Upper lobe of left lung (tissue), 6 donors: Measurements from ENCODE around the gene CAST. TPM values are rescaled to one million over a fixed set of nuclear protein-coding genes. Genes with fewer than 3 reads are reported as not detected.
"Not testable (repeated sequence)": the region's sequence is repeated elsewhere in the genome, so short reads cannot be mapped to it uniquely, and the experiment has no call there.

ENCODE experiments used
- ATAC-seq, 2 donors: fragments of 200-7000 bp; cut with Tn5 transposase; one replicate each; pipeline ENCODE4 v1.9.1; 2022; ENCODE audit warnings: mild to moderate bottlenecking in 2 of 2, moderate library complexity in 2 of 2; ENCODE audit not compliant: low FRiP score in 2 of 2
- DNase-seq, 2 donors: peaks; one replicate each; pipeline ENCODE4 v3.0.0-alpha.2; 2019 to 2020
- H3K27ac ChIP-seq, 4 donors: fragments of 200-600 bp; sonication (generic); one replicate each; pipeline ENCODE4 v1.5.1; 2016 to 2019
- H3K27me3 ChIP-seq, 4 donors: fragments of 200-600 bp; sonication (generic); one replicate each; pipeline ENCODE4 v1.5.1; 2017 to 2019
- H3K36me3 ChIP-seq, 4 donors: fragments of 200-600 bp; sonication (generic); one replicate each; pipeline ENCODE4 v1.5.1; 2016 to 2019
- H3K4me1 ChIP-seq, 4 donors: fragments of 200-600 bp; sonication (generic); one replicate each; pipeline ENCODE4 v1.5.1; 2018 to 2019
- H3K4me3 ChIP-seq, 4 donors: fragments of 200-600 bp; sonication (generic); one replicate each; pipeline ENCODE4 v1.5.1; 2017 to 2019; ENCODE audit warnings: mild to moderate bottlenecking in 2 of 4, moderate library complexity in 1 of 4
- H3K9me3 ChIP-seq, 4 donors: fragments of 200-600 bp; sonication (generic); one replicate each; pipeline ENCODE4 v1.5.1; 2018 to 2019
- EP300 ChIP-seq, 4 donors: sonication (generic); formaldehyde crosslinking; IDR thresholded peaks; one replicate each; pipeline ENCODE4 v1.5.1; 2017; ENCODE audit warnings: antibody characterized with exemption in 4 of 4, control low read depth in 2 of 4
- POLR2A ChIP-seq, 4 donors: fragments of 450-650 bp; IDR thresholded peaks; one replicate each; pipeline ENCODE4 v1.5.1; 2016 to 2017; ENCODE audit warnings: antibody characterized with exemption in 4 of 4, mild to moderate bottlenecking in 2 of 4
- POLR2AphosphoS5 ChIP-seq, 2 donors: sonication (generic); formaldehyde crosslinking; IDR thresholded peaks; one replicate each; pipeline ENCODE4 v1.5.1; 2017; ENCODE audit warnings: antibody characterized with exemption in 2 of 2
- WGBS, 2 donors: methylation state at CpG; one replicate each; pipeline ENCODE4 v1.1.5; 2017 to 2018; 5-methylcytosine and 5-hydroxymethylcytosine counted together
- total RNA-seq, 6 donors: library from RNA; depleted of rRNA in 4 of 6; stranded (reverse); fragments of >200 nt in 4 of 6; gene quantifications; one replicate each; pipeline versions ENCODE4 v1.1.0 to v1.2.1, GENCODE V29; 2016 to 2021
- TF ChIP-seq, protein P1 (sequence below), 6 experiments: fragments of 450-650 bp in 4 of 6; fragments of 200-600 bp in 2 of 6; sonication (generic) in 2 of 6; IDR thresholded peaks; one replicate each; pipeline ENCODE4 v1.5.1; 2016 to 2019; ENCODE audit warnings: antibody characterized with exemption in 6 of 6
- donor health status: DM: no; HTN: no; CAD: no; lungs with moderate emphysema.
- donor health status: DM: no; HTN: yes; CAD: no; lungs with severe emphysema.

The CAST gene
- total RNA-seq, 6 donors from 2014 or later = 233 to 388 (median 270) TPM

DNA sequence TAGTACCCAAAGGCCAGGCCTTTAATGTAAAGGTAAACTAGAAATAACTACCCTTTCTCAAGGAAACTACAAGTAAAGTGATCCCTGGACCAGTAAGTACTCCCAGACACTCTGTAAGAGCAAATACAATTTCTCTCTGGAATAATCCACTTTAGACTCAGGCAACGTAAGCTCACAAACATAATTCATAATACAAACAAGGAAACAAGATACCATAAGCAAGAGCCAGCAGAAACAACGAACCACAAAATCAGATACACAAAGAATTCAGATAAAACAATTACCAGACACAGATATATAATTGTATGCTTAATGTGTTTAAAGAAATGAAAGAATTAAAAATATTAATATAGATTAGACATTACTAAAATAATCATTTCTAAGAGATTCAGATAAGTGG lies 133.4 kb downstream of the CAST start:
- peaks cover 0 to 7% (median 2%) of the 10 kb centered on the region in 4 donors for H3K4me1 ChIP-seq
- H3K9me3 ChIP-seq = no peaks in the 10 kb centered on the region
- no peaks in the 10 kb centered on the region for H3K27me3 ChIP-seq
- WGBS, 2 donors = 91 to 93% methylated on average over 2 of the region's 2 CpGs
- TF ChIP-seq POLR2A (IDR thresholded peaks at IDR 0.05) = no peak
- H3K27ac ChIP-seq = no peak overlapping the region
- DNase-seq (no peak), ATAC-seq (no peak)
- H3K36me3 ChIP-seq = peaks cover 4 to 93% (median 54%) of the 10 kb centered on the region in 4 donors
- no peak overlapping the region for H3K4me3 ChIP-seq

DNA sequence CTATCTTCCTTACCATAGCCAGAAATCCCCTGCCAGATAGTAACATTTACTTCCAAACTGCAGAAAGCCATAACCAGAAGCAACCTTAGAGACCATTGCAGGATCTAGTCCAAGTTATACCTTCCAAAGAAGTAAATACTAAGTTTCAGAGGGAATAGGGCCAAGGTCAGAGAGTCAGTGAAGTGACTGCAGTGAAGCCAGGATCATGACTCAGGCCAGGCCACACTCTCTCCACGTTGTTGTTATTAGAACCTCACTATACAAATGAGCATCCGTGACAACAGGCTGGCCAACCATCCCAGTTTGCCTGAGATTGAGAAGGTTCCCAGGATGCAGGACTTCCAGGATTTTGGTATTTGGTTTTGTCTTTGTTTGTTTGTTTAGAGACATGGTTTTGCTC lies 134.3 kb downstream of the CAST start:
- no peak for ATAC-seq
- H3K36me3 ChIP-seq = peaks cover 4 to 93% (median 57%) of the 10 kb centered on the region in 4 donors

DNA sequence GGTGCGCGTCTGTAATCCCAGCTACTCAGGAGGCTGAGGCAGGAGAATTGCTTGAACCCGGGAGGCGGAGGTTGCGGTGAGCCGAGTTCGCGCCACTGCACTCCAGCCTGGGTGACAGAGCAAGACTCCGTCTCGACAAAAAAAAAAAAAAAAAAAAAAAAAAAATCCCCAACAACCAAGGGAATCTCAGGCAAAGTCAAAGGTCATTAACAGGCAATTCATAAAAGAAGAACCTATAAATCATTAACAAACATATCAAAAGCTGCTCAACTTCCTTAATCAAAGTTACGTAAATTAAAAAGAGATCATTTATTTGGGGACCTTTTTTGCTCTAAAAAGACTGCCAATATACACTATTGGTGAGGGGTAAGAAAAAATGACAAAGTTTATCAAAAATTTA lies 139.5 kb downstream of the CAST start:
- not testable (repeated sequence) for H3K27me3 ChIP-seq, H3K27ac ChIP-seq, DNase-seq, ATAC-seq, H3K9me3 ChIP-seq, H3K4me3 ChIP-seq
- Histone ChIP-seq H3K4me1 (peaks cover 14 to 40% (median 21%) of the 10 kb centered on the region in 4 donors), H3K36me3 (peaks cover 2 to 54% (median 32%) of the 10 kb centered on the region in 4 donors)
- 92 to 97% methylated on average over 11 of the region's 11 CpGs for WGBS, 2 donors

More for the DNA sequence above, 134.3 kb downstream of the CAST start:
- Histone ChIP-seq H3K27ac (no peak overlapping the region), H3K9me3 (no peaks in the 10 kb centered on the region), H3K27me3 (no peaks in the 10 kb centered on the region), H3K4me3 (no peak overlapping the region), H3K4me1 (peaks cover 0 to 2% (median under 1%) of the 10 kb centered on the region in 4 donors)
- DNase-seq = no peak
- 84 to 93% methylated on average over 2 of the region's 2 CpGs for WGBS, 2 donors
- TF ChIP-seq EP300 (IDR thresholded peaks at IDR 0.05) (no peak), POLR2AphosphoS5 (IDR thresholded peaks at IDR 0.05) (no peak), POLR2A (IDR thresholded peaks at IDR 0.05) (no peak)
- TF ChIP-seq, protein P1, sequence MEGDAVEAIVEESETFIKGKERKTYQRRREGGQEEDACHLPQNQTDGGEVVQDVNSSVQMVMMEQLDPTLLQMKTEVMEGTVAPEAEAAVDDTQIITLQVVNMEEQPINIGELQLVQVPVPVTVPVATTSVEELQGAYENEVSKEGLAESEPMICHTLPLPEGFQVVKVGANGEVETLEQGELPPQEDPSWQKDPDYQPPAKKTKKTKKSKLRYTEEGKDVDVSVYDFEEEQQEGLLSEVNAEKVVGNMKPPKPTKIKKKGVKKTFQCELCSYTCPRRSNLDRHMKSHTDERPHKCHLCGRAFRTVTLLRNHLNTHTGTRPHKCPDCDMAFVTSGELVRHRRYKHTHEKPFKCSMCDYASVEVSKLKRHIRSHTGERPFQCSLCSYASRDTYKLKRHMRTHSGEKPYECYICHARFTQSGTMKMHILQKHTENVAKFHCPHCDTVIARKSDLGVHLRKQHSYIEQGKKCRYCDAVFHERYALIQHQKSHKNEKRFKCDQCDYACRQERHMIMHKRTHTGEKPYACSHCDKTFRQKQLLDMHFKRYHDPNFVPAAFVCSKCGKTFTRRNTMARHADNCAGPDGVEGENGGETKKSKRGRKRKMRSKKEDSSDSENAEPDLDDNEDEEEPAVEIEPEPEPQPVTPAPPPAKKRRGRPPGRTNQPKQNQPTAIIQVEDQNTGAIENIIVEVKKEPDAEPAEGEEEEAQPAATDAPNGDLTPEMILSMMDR (IDR thresholded peaks at IDR 0.05) = no peak

DNA sequence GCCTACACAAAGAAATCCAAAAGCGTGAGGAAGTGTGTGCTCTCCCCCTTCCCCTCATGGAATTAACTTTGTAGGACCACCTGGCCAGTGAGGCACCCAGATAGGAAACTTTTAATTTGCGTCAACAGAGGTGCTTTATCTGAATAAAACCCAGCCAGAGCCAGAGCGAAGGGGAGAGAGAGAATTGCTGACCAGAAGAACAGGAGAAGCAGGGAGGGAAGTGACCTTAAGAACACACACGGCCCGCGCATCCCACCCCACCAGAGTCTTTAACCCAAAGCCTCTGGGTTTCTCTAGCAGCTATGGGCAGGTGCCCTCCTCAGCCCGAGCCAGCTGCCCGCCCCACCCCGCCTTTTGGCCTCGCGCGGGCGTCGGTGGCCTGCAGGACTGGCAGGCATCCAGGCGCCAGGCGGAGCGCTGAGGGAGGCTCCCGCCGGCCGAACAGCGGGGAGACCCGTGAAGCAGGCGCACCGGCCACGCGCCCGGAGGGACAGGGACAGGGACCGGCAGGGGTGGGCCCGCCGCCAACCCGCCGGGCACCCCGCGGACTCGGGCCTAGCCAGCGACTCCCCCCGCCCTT lies 145.0 kb downstream of the CAST start:
- peaks cover 19 to 49% (median 28%) of the 10 kb centered on the region in 4 donors for H3K4me1 ChIP-seq
- ATAC-seq (peak; percentile 81 to 87), DNase-seq (peak; percentile 80 to 95)
- 1 to 2% methylated on average over 15 to 18 of the region's 37 CpGs for WGBS, 2 donors
- H3K9me3 ChIP-seq = no peaks in the 10 kb centered on the region
- TF ChIP-seq, protein P1 (IDR thresholded peaks at IDR 0.05) = no peak
- TF ChIP-seq EP300 (IDR thresholded peaks at IDR 0.05) = no peak
- TF ChIP-seq POLR2AphosphoS5 (IDR thresholded peaks at IDR 0.05) = no peak
- peak in 1 of 4 donors; percentile 71 for TF ChIP-seq POLR2A (IDR thresholded peaks at IDR 0.05)
- H3K36me3 ChIP-seq = peaks cover 0 to 10% (median 0%) of the 10 kb centered on the region in 4 donors
- peak overlapping the region; percentile 36 to 86 (median 76) for H3K4me3 ChIP-seq
- H3K27ac ChIP-seq = peak overlapping the region; percentile 98 to 100 (median 99)
- no peaks in the 10 kb centered on the region for H3K27me3 ChIP-seq

DNA sequence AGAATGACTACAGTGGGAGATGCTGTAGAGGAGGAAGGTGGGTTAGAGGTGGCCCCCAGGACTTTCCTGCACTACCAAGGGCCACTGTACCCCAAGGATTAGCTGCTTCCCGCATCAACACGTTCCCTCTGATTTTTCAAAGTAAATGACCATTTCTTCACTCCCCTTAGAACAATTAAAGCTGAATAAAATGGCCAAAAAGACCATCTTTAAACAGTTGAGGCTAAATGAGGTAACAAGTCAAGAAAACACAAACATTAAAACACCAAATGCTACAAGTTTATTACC lies 146.3 kb downstream of the CAST start:
- H3K4me3 ChIP-seq = peak overlapping the region in 3 of 4 donors; percentile 66 to 86 (median 85)
- 31% methylated on average over 2 of the region's 2 CpGs for WGBS, 2 donors
- H3K36me3 ChIP-seq = no peaks in the 10 kb centered on the region
- no peak for DNase-seq
- no peaks in the 10 kb centered on the region for H3K9me3 ChIP-seq
- peak in 1 of 2 donors; percentile 2 for TF ChIP-seq POLR2AphosphoS5 (IDR thresholded peaks at IDR 0.05)
- no peak for TF ChIP-seq EP300 (IDR thresholded peaks at IDR 0.05)
- H3K4me1 ChIP-seq = peaks cover 17 to 37% (median 25%) of the 10 kb centered on the region in 4 donors
- H3K27ac ChIP-seq = peak overlapping the region; percentile 98 to 100 (median 99)
- no peak for ATAC-seq
- no peaks in the 10 kb centered on the region for H3K27me3 ChIP-seq

DNA sequence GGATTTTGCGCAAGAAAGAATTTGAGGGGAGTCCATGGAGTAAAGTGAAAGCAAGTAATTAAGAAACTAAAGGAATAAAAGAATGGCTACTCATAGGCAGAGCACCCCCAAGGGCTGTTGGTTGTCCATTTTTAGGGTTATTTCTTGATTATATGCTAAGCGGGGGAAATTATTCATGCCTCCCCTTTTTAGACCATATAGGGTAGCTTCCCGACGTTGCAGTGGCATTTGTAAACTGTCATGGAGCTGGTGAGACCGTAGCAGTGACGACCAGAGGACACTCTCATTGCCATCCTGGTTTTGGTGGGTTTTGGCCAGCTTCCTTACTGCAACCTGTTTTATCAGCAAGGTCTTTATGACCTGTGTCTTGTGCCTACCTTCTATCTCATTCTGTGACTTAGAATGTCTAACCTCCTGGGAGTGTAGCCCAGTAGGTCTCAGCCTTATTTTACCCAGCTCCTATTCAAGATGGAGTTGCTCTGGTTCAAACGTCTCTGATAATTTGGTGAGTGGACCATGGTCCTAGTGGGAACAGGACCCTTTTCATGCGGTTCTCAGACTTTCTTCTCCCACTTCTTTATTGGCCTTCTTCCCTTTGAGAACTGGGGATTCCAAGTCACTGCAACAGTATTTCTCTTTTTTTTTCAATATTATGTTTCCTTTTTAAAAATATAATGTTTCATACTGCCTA lies 146.8 kb downstream of the CAST start:
- H3K9me3 ChIP-seq = no peaks in the 10 kb centered on the region
- WGBS, 2 donors = 90 to 93% methylated on average over 8 of the region's 8 CpGs
- peak overlapping the region; percentile 98 to 100 (median 99) for H3K27ac ChIP-seq
- ATAC-seq (no peak), DNase-seq (no peak)
- TF ChIP-seq EP300 (IDR thresholded peaks at IDR 0.05) = no peak
- TF ChIP-seq POLR2A (IDR thresholded peaks at IDR 0.05) = no peak
- TF ChIP-seq, protein P1 (IDR thresholded peaks at IDR 0.05) = no peak
- no peak for TF ChIP-seq POLR2AphosphoS5 (IDR thresholded peaks at IDR 0.05)
- H3K27me3 ChIP-seq = no peaks in the 10 kb centered on the region
- H3K4me1 ChIP-seq = peaks cover 17 to 34% (median 24%) of the 10 kb centered on the region in 4 donors
- H3K4me3 ChIP-seq = peak overlapping the region in 2 of 4 donors; percentile 85 to 86
- H3K36me3 ChIP-seq = no peaks in the 10 kb centered on the region
